GM19452 (cell line): ENCODE data around the gene SLC24A3.

Experiments used
- ATAC-seq: cut with Tn5 transposase; IDR thresholded peaks from one replicate; pipeline ENCODE4 v1.9.1; 2021; ENCODE audit not compliant: unreplicated experiment

SLC24A3 gene

DNA sequence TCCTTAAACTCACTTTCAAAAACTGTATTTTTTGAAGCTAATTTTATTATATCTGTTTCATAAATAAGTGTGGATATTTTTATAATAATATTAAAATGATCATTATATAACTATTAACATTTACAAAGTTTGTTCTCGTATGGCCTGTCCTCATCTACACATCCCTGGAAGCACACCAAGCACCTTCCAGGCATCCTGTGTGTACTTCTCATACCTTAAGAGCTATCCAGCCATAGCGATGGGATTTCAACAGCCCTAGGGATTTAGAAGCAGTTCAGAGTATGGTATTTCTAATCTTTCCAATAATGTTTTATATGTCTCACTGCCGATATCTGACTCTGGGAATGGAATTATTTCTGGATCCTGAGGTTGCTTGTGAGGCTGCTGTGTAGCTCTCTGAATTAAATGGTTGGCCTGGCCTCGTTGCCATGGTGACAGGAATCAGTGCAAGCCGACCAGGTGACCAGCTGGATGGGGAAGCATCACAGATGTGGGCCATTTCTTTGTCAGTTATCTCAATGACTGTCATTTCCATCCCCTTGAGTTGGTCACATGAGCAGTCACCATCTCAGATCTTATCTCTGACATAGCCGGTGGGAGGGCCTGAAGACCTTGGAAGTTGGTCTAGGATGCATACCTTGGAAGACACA lies 280.4 kb downstream of the SLC24A3 start:
- no peak for ATAC-seq

DNA sequence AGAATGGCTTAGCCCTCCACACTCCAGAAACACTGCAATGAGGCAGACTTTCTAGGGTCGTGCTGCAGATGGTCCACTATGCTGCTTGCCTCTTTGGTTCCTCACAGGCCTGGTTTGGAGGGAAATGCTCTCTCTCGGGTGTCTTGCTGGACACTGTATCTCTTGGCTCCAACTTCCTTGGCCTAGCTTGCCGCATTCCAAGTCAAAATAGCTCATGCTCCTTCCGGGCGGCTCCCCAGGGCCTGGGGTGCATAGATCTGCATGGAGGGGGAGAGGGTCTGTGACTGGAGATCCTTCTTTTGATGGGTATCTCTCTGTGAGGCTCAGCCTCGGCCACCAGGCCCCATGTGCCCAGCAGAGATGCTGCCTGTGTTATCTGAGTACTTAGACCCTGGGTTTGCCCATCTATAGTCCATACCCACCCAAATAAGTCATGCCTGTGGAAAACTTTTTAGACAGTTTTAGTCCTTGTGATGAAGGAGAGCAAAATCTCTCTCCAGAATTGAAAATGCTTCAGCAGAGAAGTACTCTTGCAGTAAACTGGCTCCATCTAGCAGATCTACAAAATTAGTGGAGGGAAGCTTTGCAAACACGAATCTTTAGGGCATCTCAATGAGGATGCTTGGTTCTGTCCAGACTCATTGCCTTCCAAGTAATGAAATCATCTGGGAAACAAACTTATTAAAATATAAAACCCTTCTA lies 281.5 kb downstream of the SLC24A3 start:
- no peak for ATAC-seq

DNA sequence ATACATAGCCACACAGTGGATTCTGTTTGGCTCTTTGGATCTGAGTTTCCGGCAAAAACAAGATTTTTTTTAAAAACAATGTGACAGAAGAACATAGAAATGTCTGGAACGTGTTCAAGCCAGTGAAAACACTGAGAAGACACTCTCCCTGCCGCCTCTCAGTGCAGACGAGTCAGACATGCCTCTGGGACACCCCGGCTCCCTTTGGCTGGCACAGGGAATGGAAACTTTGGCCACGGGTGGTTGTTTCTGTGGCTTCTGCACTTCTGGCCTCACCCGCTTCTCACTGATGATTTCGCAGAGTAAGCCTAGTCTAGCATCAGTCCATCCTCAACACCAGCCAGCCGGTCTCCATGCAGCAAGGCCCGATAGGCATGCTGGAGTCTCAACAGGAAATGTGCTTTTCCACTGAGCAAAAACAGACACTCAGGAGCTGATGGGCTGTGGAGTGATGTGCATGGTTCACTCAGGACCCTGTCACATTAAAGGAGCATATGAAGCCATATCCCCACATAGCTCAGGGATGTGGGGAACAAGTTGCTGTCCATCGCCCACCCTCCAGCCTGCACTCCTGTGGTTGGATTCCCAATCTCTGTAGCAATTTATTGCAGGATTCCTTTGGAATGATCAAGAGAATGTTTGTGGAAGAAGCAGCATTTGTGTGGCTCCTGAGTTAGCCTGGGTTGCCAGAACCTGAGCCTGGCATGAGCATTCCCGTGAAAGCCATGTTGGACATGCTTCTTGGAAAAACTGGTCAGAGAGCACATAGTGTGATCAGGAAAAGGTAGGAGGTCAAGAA lies 283.7 kb downstream of the SLC24A3 start:
- ATAC-seq = no peak

DNA sequence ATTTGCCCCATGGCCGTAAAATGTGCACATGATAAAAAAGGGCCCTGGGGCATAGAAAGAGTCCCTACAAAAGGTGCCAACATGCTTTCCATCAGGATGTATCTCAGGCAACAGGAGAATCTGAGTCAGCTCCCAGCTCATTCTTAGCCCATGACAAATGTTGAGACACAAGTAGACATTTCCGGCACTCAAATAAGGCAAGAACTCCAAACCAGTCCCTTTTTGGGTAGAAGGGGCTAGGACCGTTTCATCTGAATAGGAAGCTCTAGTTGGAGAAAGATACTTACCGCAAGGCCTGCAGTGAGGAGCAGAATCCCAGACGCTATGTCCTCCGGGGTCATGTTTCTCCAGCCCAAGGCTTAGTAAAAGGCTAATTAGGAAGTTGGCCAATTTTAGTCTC lies 284.6 kb downstream of the SLC24A3 start:
- ATAC-seq = no peak

DNA sequence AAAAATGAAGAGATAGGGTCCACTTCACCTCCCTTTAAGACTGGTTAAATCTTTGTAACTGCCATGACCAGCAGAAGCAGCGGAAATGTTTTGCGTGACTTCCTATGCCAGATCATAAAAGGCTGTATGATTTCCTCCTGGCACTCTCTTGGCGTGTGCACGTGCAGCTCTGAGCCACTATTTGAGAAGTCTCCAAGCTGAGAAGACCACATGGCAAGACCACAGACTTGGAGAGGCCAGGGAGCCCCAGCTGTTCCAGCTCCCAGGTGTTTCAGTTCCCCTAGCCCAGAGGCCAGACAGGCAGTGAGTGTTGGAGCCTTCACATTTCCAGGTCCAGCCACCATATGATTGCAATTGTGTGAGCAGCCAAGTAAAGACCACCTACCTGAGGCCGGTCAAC lies 286.3 kb downstream of the SLC24A3 start:
- ATAC-seq = no peak

DNA sequence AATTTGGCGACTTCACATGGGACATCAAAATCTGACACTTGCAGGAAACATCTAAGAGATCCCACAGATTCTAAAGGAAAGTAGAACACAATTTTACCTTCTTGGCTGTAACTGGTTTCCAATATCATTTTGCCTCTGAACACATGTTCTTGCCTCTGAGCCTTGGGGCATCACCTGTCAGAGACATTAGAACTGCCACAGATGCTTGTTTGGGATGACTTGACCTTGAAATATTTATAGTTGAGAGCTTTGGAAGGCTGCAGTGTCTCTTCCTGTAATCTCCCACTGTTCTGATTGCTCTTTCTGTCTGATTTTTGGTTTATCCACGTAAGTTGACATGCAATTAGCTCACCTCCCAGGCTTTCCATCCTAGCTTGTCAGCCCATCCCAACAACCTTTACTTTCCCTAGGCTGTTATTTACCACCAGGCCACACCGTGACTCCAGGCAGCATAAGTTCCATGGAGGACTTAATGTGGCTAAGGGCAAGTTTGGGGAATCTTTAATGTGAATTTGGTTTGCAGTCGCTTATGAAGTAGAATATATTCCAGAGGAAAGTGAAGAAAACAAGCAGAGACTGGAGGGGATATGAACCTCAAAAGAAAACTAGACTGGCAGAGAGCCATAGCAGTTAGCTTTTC lies 289.2 kb downstream of the SLC24A3 start:
- no peak for ATAC-seq

DNA sequence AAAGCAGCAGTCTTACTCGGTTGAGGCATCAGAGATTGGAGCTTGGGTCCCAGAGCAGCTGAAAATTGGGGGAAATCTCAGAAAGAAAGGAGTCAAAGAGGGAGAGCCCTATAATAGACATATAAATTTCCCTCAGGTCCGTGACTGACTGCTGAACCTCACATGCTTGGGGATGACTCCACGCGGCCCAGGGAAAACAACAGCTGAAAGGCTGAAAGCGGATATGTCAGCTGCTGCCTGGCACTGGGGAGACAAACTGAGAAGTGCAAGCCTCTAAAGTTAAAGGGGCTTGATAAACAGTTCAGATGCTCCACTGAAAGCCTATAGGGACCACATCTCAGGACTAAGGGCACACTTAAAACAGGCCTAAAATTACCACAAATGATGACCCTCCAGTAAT lies 289.7 kb downstream of the SLC24A3 start:
- ATAC-seq = no peak

DNA sequence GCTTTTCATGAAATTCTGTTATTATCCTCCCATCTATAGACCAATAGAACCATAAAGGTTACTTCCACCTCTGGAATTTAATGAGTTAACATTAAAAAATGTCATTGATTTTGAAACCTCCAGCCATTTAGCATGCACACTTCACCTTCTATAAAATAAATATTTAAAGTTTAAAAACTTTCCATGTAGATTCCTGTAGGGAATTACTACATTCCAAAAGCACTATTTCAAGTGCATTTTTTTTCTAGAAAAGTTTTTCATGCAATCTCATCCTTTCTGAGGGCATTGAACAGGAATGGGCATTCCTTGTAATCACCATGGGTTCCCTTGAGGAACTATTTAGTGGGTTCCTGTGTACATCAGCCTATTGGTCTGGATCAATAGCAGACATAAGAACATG lies 291.8 kb downstream of the SLC24A3 start:
- no peak for ATAC-seq

DNA sequence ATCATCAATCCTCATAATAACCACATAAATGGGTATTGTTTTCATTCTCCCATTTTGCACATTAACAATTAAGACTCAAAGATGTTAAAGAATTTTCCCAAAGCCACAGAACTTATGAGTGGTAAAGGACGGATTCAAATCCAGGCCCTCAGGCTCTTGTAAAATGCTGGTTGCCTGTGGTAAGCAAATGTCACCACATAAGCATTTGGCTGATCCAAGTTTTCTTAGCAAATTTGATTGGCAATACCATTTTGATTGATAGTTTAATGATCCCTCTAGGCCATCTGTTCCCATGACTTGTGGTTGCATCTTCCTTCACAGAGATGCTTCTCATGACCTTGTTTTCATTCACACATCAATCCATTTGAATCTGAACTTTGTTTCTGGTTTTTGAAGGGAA lies 293.6 kb downstream of the SLC24A3 start:
- ATAC-seq = no peak

DNA sequence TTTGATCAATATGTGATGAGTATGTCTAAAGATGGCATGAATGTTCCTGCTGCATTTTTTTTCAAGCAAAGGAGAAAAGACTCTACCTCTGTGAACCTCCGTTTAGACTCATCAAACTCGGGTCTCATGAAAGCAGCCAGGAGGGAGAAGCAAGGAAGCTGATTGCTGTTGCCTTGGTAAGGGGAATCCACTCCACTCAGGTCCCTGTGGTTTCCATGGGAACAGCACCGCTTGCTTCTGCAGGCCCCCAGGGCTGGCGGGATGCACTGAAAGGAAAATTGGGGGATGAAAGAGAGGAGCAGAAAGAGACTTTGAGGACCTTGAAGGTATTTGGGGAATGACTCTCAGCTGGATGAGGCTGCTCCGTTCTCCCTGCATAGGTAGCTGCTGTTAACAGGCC lies 296.0 kb downstream of the SLC24A3 start:
- ATAC-seq = no peak

DNA sequence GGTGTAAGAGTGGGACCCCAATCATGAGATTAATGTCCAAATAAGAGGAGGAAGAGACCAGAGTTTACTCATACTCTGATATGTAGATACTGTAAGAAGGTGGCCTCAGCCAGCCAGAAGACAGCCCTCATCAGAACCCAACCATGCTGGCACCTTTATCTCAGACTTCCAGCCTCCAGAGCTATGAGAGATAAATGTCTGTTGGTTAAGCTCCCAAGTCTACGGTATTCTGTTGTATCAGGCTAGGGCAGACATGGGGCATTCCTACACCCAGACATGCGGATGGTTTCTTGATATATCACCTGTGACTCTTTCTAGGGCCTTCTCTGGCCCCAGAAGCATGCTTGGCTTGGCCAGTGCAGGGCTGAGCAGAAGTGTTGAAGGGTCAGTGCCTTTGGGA lies 298.2 kb downstream of the SLC24A3 start:
- ATAC-seq = no peak

DNA sequence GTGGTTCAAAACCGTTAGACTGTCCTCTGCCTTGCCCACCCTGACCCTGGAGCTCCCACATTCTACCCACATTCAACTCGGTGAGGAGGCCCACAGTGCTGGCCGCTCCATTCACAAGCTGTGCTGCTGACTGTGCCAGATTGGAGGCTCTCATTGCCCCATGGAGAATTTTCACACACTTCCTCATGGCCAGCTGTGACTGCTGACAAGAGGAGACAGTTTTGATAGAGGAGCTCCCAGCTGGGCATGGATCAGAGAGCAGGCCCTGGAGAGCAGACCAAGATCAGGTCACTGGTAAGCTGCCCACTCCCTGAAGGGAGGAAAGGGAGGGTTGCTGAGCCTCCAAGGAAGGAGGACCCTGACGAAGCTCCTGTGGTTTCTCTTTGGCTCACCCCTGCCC lies 299.5 kb downstream of the SLC24A3 start:
- no peak for ATAC-seq

DNA sequence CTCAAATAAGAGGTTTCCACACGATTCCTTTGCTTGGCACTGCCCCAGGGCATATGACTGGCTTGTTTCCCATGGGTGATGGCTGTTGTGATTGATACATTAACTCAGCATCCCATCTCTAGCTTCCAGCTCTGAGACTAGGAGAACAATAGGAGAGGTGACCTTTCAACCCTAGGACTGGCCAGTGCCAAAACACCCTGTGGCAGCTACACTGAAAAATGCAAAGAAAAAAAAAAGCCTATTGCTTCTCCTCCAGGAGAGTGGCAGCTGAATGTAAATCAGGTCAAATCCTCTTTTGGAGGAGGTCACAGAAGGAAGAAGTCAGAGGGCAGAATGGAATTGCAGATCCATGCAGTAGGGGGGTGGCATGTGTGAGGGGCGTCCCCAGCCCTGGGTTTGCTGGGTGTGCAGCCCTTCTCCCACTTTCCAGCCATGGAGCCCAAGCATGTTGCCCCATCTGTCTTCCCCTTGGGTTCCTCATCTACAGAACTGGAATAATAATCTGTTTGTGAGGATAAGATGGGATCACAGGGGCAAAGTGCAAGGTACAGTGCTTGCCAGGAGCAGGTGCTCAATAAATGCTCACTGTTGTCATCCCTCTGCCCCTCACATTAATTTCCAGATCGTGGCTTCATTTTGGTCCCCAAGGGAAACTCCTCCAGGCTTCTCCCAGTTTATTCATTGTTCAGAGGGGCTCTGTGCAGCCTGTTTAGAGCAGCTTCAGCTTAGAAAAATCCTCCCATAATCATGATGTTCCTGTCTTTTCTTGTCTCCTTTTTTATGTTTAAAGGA lies 300.6 kb downstream of the SLC24A3 start:
- no peak for ATAC-seq

DNA sequence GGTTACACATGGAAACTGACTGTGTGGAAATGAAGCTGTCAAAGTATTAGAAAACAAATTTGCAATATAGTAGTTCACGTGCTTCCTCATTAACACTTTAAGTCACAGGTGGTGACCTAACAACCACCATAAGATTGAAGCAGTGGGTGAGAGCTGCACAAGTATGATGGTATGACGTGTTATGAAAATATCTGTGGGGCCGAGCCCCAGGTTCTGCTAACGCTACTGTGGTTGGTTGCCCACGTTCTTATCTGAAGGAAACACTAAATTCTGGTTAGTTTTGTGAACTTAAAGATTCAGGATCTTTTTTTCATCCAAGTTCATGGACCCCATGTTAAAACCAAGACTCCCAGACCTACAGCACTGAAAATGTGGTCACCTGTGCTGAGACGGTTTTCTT lies 302.6 kb downstream of the SLC24A3 start:
- ATAC-seq = no peak

DNA sequence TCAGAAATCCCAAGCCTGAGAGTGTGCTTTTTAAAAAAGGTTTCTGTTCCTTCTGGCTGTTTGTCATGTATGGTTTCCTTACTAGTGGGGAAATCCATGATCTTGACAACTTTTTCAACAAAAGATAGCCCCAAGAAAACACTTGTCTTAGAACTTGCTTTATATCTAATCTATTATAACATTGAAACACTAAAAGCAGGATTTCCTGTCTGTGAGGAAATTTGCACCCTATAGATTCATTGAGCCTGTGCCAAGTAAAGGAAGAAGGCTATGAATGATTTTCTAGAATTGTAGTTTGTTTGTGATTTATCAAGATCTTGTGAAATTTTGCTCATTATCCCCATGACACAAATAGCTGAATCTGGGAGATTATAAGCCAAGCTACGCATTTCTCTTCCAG lies 307.0 kb downstream of the SLC24A3 start:
- ATAC-seq = no peak

DNA sequence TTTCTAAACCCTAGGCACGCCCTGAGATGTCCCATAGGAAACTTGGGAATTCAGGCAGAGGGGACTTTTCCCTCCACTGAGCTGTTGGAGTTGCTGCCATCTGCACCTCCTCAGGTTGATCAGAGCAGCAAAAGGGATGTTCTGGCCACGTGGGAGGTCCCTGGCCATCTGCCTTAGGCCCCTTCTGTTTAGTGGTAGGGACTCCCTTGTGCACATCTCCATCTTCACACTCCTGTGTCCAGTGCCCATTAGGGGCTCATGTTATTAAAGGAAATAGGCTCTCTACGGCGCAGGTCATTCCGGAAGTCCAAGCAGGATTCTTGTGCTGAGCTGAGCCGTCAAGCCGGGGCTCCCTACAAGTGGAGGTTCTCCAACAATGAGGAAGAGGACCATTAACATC lies 307.8 kb downstream of the SLC24A3 start:
- ATAC-seq = no peak

DNA sequence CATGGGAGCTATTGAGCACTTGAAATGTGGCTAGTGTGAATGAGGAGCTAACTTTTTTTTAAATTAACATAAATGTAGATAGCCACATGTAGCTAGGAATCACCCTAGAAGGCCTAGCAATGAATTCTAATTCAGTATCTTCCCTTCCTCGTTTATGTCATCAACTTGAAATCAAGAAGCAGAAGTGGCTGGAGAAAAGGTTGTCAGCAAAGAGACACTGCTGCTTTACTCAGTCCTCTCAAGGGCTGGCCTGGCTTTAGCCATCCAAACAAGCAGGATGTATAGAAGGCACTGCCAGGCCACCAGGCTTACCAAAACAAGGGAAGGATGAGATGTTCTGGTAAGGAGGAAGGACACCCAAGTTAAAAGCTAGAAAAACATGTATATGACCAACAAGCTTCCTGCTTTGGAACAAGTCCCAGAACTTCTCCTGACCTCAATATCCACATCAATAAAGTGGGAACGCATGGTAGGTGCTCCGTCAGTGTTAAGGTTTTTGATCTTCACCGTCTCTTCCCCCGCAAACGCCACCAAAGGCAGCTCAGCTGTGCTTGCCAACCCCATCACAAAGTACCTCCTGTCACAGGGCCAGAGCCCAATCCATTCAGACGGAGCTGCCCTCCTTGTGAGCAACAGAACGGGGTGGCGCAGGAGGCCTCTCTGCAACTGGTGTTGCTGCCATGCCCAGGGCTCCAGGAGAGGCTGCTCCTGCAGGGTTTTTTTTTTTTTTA lies 309.8 kb downstream of the SLC24A3 start:
- ATAC-seq = no peak

DNA sequence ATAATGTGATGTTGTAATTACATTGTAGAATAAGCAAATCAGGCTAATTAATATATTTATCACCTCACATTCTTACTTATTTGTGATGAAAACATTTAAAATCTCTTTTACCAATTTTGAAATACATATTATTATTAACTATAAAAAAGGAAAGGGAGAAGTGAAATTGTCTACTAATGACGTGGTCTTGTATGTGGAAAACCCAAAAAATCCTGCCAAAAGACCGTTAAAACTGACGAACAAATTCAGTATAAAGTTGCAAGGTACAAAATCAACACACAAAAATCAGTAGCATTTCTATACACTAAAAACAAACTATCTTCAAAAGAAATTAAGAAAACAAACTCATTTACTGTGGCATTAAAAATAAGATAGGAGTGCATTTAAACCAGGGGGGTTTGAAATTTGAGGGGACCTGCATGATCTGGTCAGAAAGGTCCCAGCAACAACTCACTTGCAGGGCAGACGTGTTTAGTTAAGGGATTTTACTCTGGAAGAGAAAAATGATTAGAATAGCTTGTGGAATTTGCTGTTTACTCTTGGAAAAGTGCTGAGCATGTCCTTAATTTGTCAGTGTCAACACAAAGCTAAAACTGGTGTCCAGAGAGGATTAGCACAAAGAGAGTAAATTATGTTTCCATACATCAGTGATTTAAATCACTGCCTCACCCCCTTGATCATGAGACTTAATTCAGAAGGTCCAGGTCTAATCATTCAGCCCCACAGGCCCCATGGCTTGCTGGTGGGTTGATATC lies 310.6 kb downstream of the SLC24A3 start:
- no peak for ATAC-seq

DNA sequence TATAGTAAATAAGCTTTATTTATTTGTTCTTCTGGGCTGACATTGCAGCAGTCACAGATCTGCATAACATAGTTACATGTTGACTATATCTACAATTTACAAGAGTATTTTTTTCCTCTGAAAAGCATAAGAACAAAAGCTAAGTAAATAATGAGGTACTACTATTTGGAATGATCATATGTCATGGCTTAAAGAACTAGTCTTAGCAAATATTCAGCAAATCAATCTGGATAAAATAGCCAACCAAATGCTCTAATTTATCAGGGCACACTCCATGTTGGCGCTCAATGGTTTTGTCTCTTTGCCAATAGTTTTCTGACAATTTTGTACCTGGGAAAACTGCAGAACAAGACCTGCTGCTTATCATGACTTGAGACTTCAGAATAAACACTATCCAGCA lies 312.2 kb downstream of the SLC24A3 start:
- ATAC-seq = no peak

DNA sequence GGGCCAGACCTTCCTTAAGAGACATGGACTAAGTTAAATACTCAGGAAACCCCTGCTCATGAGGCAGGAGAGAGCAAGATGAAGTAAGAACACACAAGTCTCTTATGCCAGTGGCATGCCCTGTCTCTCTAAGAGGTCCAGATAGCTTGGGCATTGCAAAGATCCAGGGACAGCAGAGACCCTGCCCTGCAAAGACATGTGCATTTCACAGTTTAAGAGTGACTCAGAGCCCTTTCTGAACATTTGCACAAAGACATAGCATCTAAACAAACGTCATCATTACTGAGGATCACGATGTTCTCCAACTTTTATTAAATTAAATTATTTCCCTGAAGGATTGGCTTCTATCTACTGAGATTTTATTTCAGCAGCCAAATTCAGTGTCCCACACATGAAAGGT lies 315.1 kb downstream of the SLC24A3 start:
- ATAC-seq = no peak
